ENCODE data around the gene HHIPL1. TPM values are rescaled to one million over a fixed set of nuclear protein-coding genes. Genes with fewer than 3 reads are reported as not detected.
A peak's percentile ranks its signal among the peaks of the same experiment; 100 is the strongest.

The HHIPL1 gene
- total RNA-seq, 1 experiment from 2014 or later = 0.84 TPM

GRCh38 chr14:99609245-99610170 lies 35.4 kb upstream of the HHIPL1 start:
- DNase-seq (ENCODE audit: extremely low read depth, low read depth) = no peak

- DNase-seq (ENCODE audit: extremely low read depth, low read depth) = no peak
Observed at GRCh38 chr14:99611646-99612045, 33.3 kb upstream of the HHIPL1 start.

GRCh38 chr14:99612071-99612737 lies 32.7 kb upstream of the HHIPL1 start:
- DNase-seq (ENCODE audit: extremely low read depth, low read depth) = no peak

GRCh38 chr14:99612738-99613330 lies 32.1 kb upstream of the HHIPL1 start:
- DNase-seq (ENCODE audit: extremely low read depth, low read depth) = no peak

GRCh38 chr14:99615497-99616157 lies 29.3 kb upstream of the HHIPL1 start:
- DNase-seq (ENCODE audit: extremely low read depth, low read depth) = no peak

DNA sequence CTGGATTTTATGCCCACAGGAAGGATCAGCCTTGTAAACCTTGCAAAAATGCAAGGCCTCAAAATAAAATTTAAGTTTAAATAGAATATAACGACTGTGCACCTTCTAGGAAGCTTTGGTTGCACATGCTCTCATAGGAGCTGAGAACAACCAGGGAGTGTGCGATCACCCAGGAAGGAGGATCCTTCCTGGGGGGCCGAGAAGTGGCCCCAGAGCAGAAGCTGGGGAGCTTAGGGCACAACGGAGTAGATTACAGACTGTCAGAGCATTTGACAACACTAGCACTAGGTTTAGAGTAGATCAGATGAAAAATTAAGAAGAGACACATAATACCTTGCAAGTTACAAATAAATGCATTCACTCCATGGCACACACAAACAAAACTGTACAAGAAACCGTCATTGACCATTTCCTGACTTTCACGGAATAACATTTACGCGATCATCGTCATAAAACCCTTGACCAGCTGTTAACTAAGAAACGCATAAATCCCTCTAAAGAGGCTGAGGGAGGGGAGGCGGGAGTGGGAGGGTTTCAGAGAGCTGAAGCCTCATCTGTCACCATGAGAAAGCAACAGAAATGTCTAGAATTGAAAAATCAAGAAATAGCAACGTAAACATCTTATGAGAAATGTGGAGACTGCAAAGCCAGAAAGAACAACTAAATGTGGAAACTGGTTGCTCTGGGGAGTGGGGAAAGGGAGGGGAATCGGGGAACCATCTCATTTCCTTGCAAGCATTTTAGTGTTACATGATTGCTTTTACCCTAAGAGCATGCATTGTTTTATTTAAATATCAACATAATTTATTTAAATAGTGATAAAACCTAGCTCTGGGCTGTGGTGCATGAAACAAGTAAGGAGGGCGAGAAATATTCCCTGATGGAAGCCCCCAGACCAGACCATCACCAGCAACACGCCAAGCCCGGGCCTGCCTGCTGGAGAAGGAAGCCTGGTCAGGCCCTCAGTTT lies 27.8 kb upstream of the HHIPL1 start:
- DNase-seq (ENCODE audit: extremely low read depth, low read depth) = no peak

- DNase-seq (ENCODE audit: extremely low read depth, low read depth) = no peak
Observed at GRCh38 chr14:99619835-99620834, 24.8 kb upstream of the HHIPL1 start.

DNA sequence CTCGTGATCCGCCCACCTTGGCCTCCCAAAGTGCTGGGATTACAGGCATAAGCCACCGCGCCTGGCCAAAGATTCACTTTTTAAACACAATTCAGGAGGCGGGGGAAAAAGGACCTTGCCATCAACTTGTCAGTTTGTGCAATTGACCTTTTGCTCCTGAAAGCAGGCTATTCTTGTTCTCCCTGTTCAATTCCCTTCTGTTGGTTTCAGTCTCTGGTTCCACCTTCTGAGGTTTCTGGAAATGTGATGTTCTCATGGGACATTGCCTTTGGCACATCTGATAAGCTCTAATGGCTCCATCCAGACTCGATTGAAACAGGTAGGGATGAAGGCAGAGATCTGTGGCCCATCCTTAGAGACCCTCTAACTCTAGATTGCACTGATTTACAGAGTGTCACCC lies 23.0 kb upstream of the HHIPL1 start:
- no peak for DNase-seq (ENCODE audit: extremely low read depth, low read depth)

- DNase-seq (ENCODE audit: extremely low read depth, low read depth) = no peak
Observed at GRCh38 chr14:99624024-99624423, 20.9 kb upstream of the HHIPL1 start.

DNA sequence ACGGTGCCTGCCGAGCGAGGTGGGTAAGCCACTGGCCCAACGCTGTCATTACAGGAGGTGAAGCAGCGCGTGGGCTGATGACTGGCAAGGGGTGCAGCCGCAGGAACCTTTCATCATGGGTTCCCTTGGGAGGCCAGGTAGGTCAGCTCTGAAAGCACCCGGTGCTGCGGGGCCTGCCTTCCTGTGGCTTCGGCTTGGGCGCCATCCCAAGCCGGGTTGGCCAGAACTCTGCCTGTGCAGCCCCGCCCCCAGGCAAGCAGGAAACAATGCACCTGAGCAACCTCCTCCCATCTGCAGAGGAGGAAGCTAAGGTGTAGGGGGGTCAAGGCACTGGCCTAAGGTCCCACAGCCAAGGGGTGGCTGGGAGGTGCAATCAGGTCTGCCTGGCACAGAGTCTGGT lies 20.0 kb upstream of the HHIPL1 start:
- DNase-seq (ENCODE audit: extremely low read depth, low read depth) = no peak

GRCh38 chr14:99625476-99625875 lies 19.5 kb upstream of the HHIPL1 start:
- DNase-seq (ENCODE audit: extremely low read depth, low read depth) = no peak

- no peak for DNase-seq (ENCODE audit: extremely low read depth, low read depth)
Observed at GRCh38 chr14:99626041-99626648, 18.8 kb upstream of the HHIPL1 start.

GRCh38 chr14:99627100-99627499 lies 17.8 kb upstream of the HHIPL1 start:
- no peak for DNase-seq (ENCODE audit: extremely low read depth, low read depth)

- no peak for DNase-seq (ENCODE audit: extremely low read depth, low read depth)
Observed at GRCh38 chr14:99627510-99628381, 17.2 kb upstream of the HHIPL1 start.

DNA sequence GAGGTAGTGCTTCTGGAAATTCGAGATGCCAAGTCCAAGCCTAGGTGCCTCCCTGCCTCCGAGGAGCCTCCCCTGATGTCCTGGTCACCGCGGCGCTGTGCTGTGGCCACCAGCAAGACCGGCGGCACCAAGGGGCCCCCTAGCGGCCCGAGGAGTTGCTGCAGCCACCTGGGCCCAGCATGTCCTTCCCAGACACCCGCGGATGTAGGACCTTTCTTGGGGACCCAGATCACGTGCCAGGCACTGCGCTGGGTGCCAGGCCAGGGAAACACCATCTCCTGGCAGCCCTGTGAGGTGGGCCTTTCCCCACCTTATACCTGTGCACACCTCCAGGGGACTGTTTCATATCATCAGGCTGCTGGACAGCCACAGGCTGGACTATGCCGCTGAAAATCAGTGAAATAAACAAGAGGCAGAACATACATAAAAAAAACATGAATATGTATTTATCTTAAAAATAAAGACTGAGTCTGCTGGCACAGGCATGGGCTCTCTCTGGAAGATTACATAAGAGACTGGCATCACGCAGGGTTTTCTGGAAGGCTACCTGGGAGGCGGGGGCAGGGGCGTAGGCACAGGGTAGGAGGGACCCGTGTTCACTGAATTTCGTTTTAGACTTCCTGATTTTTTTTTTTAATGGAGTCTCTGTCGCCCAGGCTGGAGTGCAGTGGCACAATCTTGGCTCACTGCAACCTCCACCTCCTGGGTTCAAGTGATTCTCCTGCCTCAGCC lies 15.9 kb upstream of the HHIPL1 start:
- DNase-seq (ENCODE audit: extremely low read depth, low read depth) = peak; percentile 66

DNA sequence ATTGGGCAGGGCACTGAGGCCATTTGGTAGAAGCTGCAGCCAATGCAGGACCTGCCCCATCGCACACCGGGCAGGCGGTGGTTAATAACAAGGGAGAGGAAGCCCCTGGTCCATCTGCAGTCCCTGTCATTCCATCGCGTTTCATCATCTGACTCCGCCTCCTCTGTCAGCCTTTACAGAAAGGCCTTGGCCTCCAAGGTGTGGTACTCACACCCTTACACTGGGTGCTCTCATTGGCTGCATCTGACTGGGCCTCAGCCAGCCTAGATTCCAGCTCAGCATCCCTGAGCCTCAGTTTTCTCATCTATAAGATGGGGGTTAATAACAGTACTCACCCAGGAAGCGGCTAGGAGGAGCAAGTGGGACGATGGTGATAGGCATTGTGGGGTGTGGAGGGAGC lies 14.7 kb upstream of the HHIPL1 start:
- DNase-seq (ENCODE audit: extremely low read depth, low read depth) = no peak
